Upper lobe of left lung (tissue), 4 donors: Measurements from ENCODE around the gene P2RY6.

Experiments
- EP300 ChIP-seq, 4 donors: sonication (generic); formaldehyde crosslinking; IDR thresholded peaks; one replicate each; pipeline ENCODE4 v1.5.1; 2017; ENCODE audit warnings: antibody characterized with exemption in 4 of 4, control low read depth in 2 of 4
- POLR2A ChIP-seq, 4 donors: fragments of 450-650 bp; IDR thresholded peaks; one replicate each; pipeline ENCODE4 v1.5.1; 2016 to 2017; ENCODE audit warnings: antibody characterized with exemption in 4 of 4, mild to moderate bottlenecking in 2 of 4
- POLR2AphosphoS5 ChIP-seq, 2 donors: sonication (generic); formaldehyde crosslinking; IDR thresholded peaks; one replicate each; pipeline ENCODE4 v1.5.1; 2017; ENCODE audit warnings: antibody characterized with exemption in 2 of 2
- TF ChIP-seq, protein P1 (sequence below), 6 experiments: fragments of 450-650 bp in 4 of 6; fragments of 200-600 bp in 2 of 6; sonication (generic) in 2 of 6; IDR thresholded peaks; one replicate each; pipeline ENCODE4 v1.5.1; 2016 to 2019; ENCODE audit warnings: antibody characterized with exemption in 6 of 6

DNA sequence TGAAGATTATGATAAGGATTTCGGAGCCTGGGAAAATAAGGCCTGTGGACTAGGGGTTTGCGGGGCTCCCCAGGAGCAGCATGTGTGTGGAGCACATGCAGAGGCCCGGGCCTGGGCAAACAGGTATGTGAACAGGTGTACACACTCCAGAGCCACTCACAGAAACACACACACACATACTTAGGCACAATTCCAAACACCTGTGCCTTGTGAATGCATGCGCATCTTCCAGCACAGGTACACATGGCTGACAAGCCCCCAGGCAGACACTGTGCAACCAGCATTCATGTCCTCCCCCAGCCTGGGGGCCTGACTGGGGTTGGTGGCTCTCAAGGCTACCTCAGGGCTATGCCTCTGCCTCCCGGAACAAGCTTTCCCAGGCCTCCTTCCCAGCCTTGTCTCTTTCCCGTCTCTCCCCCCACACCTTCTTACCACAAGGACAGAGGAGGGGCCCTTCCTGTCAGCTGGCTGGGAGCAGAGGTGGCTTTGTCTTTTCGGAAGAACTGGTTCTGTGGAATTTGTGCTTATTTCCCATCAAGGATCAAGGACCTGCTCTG lies 2.6 kb upstream of the P2RY6 start:
- TF ChIP-seq POLR2A (IDR thresholded peaks at IDR 0.05) = no peak
- TF ChIP-seq, protein P1, sequence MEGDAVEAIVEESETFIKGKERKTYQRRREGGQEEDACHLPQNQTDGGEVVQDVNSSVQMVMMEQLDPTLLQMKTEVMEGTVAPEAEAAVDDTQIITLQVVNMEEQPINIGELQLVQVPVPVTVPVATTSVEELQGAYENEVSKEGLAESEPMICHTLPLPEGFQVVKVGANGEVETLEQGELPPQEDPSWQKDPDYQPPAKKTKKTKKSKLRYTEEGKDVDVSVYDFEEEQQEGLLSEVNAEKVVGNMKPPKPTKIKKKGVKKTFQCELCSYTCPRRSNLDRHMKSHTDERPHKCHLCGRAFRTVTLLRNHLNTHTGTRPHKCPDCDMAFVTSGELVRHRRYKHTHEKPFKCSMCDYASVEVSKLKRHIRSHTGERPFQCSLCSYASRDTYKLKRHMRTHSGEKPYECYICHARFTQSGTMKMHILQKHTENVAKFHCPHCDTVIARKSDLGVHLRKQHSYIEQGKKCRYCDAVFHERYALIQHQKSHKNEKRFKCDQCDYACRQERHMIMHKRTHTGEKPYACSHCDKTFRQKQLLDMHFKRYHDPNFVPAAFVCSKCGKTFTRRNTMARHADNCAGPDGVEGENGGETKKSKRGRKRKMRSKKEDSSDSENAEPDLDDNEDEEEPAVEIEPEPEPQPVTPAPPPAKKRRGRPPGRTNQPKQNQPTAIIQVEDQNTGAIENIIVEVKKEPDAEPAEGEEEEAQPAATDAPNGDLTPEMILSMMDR (IDR thresholded peaks at IDR 0.05) = no peak
- TF ChIP-seq POLR2AphosphoS5 (IDR thresholded peaks at IDR 0.05) = peak in 1 of 2 donors; percentile 27
- no peak for TF ChIP-seq EP300 (IDR thresholded peaks at IDR 0.05)
